GM12865 (cell line): Measurements from ENCODE around the gene TMEM250.
"Not testable (repeated sequence)": the region's sequence is repeated elsewhere in the genome, so short reads cannot be mapped to it uniquely, and the experiment has no call there.

Experiments
- DNase-seq: peaks from one replicate; pipeline ENCODE4 v3.0.0; 2010; ENCODE audit warnings: low read depth
- H3K4me3 ChIP-seq: 2 replicates; pipeline ENCODE4 v1.5.1; 2011; ENCODE audit warnings: mild to moderate bottlenecking, low read depth, low read length, control low read depth
- CTCF ChIP-seq: IDR thresholded peaks from 2 replicates; pipeline ENCODE4 v1.5.1; 2011; ENCODE audit warnings: low read length, control low read depth, low read depth, inconsistent platforms; ENCODE audit not compliant: insufficient read depth; ENCODE audit errors: missing control alignments

Gene TMEM250

GRCh38 chr9:136151848-136152542, 33.3 kb upstream of the TMEM250 start:
- no peak for TF ChIP-seq CTCF
- H3K4me3 ChIP-seq, result no peak overlapping the region
- no peak for DNase-seq

GRCh38 chr9:136151214-136151804, 32.6 kb upstream of the TMEM250 start:
- no peak for DNase-seq

GRCh38 chr9:136150664-136151213, 32.1 kb upstream of the TMEM250 start:
- not testable (repeated sequence) for H3K4me3 ChIP-seq, DNase-seq

More at GRCh38 chr9:136151214-136151804, 32.6 kb upstream of the TMEM250 start:
- TF ChIP-seq CTCF, result no peak
- no peak overlapping the region for H3K4me3 ChIP-seq

- H3K4me3 ChIP-seq, result no peak overlapping the region
- no peak for TF ChIP-seq CTCF
- DNase-seq, result no peak
Measured at GRCh38 chr9:136149853-136150252, 31.2 kb upstream of the TMEM250 start.

GRCh38 chr9:136149337-136149736, 30.7 kb upstream of the TMEM250 start:
- DNase-seq, result no peak
- no peak for TF ChIP-seq CTCF
- no peak overlapping the region for H3K4me3 ChIP-seq

- H3K4me3 ChIP-seq, result no peak overlapping the region
- TF ChIP-seq CTCF, result no peak
- DNase-seq, result no peak
Measured at GRCh38 chr9:136148766-136149165, 30.1 kb upstream of the TMEM250 start.

- no peak for DNase-seq
- no peak overlapping the region for H3K4me3 ChIP-seq
- TF ChIP-seq CTCF, result no peak
Measured at GRCh38 chr9:136147890-136148714, 29.4 kb upstream of the TMEM250 start.
